Progenitor cell of endocrine pancreas (in vitro differentiated cells): ENCODE data around the gene CD4. TPM values are rescaled to one million over a fixed set of nuclear protein-coding genes. Genes with fewer than 3 reads are reported as not detected.

Experiments used
- DNase-seq: peaks from one replicate; pipeline ENCODE4 v3.0.0; 2021; ENCODE audit warnings: low spot score; ENCODE audit not compliant: unreplicated experiment
- H3K27ac Mint-ChIP-seq: 2 replicates; pipeline ENCODE4 v1.8.0; 2021; ENCODE audit warnings: mild to moderate bottlenecking, moderate library complexity, mixed read lengths
- H3K27me3 Mint-ChIP-seq: 2 replicates; pipeline ENCODE4 v1.8.0; 2021; ENCODE audit warnings: mixed read lengths
- H3K36me3 Mint-ChIP-seq: 2 replicates; pipeline ENCODE4 v1.8.0; 2022; ENCODE audit warnings: mixed read lengths; ENCODE audit not compliant: insufficient read depth
- H3K4me1 Mint-ChIP-seq: 2 replicates; pipeline ENCODE4 v1.8.0; 2021; ENCODE audit warnings: low read depth, mixed read lengths
- H3K4me3 Mint-ChIP-seq: 2 replicates; pipeline ENCODE4 v1.8.0; 2021; ENCODE audit warnings: low read depth, mild to moderate bottlenecking, moderate library complexity, mixed read lengths
- H3K9me3 Mint-ChIP-seq: 2 replicates; pipeline ENCODE4 v1.8.0; 2021; ENCODE audit warnings: low read depth, mixed read lengths
- CTCF ChIP-seq: fragments of 200-600 bp; sonication (generic); IDR thresholded peaks from one replicate; pipeline ENCODE4 v1.5.0; 2021; ENCODE audit warnings: antibody characterized with exemption, mild to moderate bottlenecking; ENCODE audit not compliant: unreplicated experiment
- total RNA-seq: library from RNA; stranded (reverse); gene quantifications from 2 replicates; pipeline ENCODE4 v1.2.1, GENCODE V29; 2021

Gene CD4
- total RNA-seq, 1 donor from 2014 or later = 1.5 TPM

- H3K9me3 Mint-ChIP-seq = no peaks in the 10 kb centered on the region
- peak overlapping the region; percentile 82 for H3K4me3 Mint-ChIP-seq
- peak; percentile 47 for DNase-seq
- peaks cover 42% of the 10 kb centered on the region for H3K4me1 Mint-ChIP-seq
- H3K27me3 Mint-ChIP-seq = peaks cover 25% of the 10 kb centered on the region
- peak overlapping the region; percentile 92 for H3K27ac Mint-ChIP-seq
- TF ChIP-seq CTCF = no peak
- H3K36me3 Mint-ChIP-seq = peaks cover 24% of the 10 kb centered on the region
Observed at GRCh38 chr12:6768990-6769389, 20.3 kb upstream of the CD4 start.

- no peak overlapping the region for H3K4me3 Mint-ChIP-seq
Observed at GRCh38 chr12:6769666-6770065, 19.7 kb upstream of the CD4 start.

GRCh38 chr12:6770094-6770493 lies 19.2 kb upstream of the CD4 start:
- Mint-ChIP-seq H3K4me1 (peaks cover 40% of the 10 kb centered on the region), H3K36me3 (peaks cover 25% of the 10 kb centered on the region), H3K27ac (no peak overlapping the region), H3K27me3 (peaks cover 36% of the 10 kb centered on the region), H3K4me3 (no peak overlapping the region), H3K9me3 (no peaks in the 10 kb centered on the region)
- no peak for TF ChIP-seq CTCF
- no peak for DNase-seq

More at GRCh38 chr12:6769666-6770065, 19.7 kb upstream of the CD4 start:
- peaks cover 24% of the 10 kb centered on the region for H3K36me3 Mint-ChIP-seq
- no peak for DNase-seq
- H3K4me1 Mint-ChIP-seq = peaks cover 38% of the 10 kb centered on the region
- H3K27ac Mint-ChIP-seq = no peak overlapping the region
- no peak for TF ChIP-seq CTCF
- H3K27me3 Mint-ChIP-seq = peaks cover 32% of the 10 kb centered on the region
- H3K9me3 Mint-ChIP-seq = no peaks in the 10 kb centered on the region

GRCh38 chr12:6770600-6770999 lies 18.7 kb upstream of the CD4 start:
- no peak overlapping the region for H3K27ac Mint-ChIP-seq
- peaks cover 26% of the 10 kb centered on the region for H3K36me3 Mint-ChIP-seq
- no peak overlapping the region for H3K4me3 Mint-ChIP-seq
- H3K4me1 Mint-ChIP-seq = peaks cover 40% of the 10 kb centered on the region
- DNase-seq = no peak
- H3K27me3 Mint-ChIP-seq = peaks cover 41% of the 10 kb centered on the region
- no peaks in the 10 kb centered on the region for H3K9me3 Mint-ChIP-seq
- TF ChIP-seq CTCF = no peak

- no peaks in the 10 kb centered on the region for H3K9me3 Mint-ChIP-seq
- H3K27ac Mint-ChIP-seq = no peak overlapping the region
- peaks cover 44% of the 10 kb centered on the region for H3K4me1 Mint-ChIP-seq
- no peak for TF ChIP-seq CTCF
- peaks cover 46% of the 10 kb centered on the region for H3K27me3 Mint-ChIP-seq
- peaks cover 26% of the 10 kb centered on the region for H3K36me3 Mint-ChIP-seq
- H3K4me3 Mint-ChIP-seq = no peak overlapping the region
- no peak for DNase-seq
Observed at GRCh38 chr12:6771091-6771495, 18.2 kb upstream of the CD4 start.
